Hindlimb muscle (tissue), 1 donor: ENCODE measurements around the gene VCAN. TPM values are rescaled to one million over a fixed set of nuclear protein-coding genes. Genes with fewer than 3 reads are reported as not detected.

Source experiments
- DNase-seq: peaks from one replicate; pipeline ENCODE4 v3.0.0-alpha.2; 2013
- polyA plus RNA-seq: library from polyadenylated mRNA; unstranded; fragments of 120-200 nt; gene quantifications from one replicate; pipeline ENCODE4 v1.2.1, GENCODE V29; 2013; ENCODE audit not compliant: insufficient read length

Gene VCAN
- polyA plus RNA-seq, 1 donor: 211 TPM

GRCh38 chr5:83498585-83498984 lies 27.0 kb downstream of the VCAN start:
- DNase-seq: no peak

- DNase-seq: no peak
These were observed 32.1 kb downstream of the VCAN start for GRCh38 chr5:83503662-83504061.

GRCh38 chr5:83507431-83507830 lies 35.9 kb downstream of the VCAN start:
- DNase-seq: no peak

- no peak for DNase-seq
These were observed 38.0 kb downstream of the VCAN start for GRCh38 chr5:83509540-83509939.

GRCh38 chr5:83510260-83510659 lies 38.7 kb downstream of the VCAN start:
- DNase-seq: no peak

- no peak for DNase-seq
These were observed 40.7 kb downstream of the VCAN start for GRCh38 chr5:83512061-83512745.

GRCh38 chr5:83513081-83513480 lies 41.5 kb downstream of the VCAN start:
- DNase-seq: no peak

GRCh38 chr5:83513491-83513890 lies 41.9 kb downstream of the VCAN start:
- DNase-seq: no peak

GRCh38 chr5:83516377-83516776 lies 44.8 kb downstream of the VCAN start:
- no peak for DNase-seq

GRCh38 chr5:83517072-83517687 lies 45.6 kb downstream of the VCAN start:
- no peak for DNase-seq

GRCh38 chr5:83517688-83518085 lies 46.1 kb downstream of the VCAN start:
- no peak for DNase-seq

GRCh38 chr5:83518319-83519061 lies 46.9 kb downstream of the VCAN start:
- DNase-seq: no peak

- no peak for DNase-seq
These were observed 50.9 kb downstream of the VCAN start for GRCh38 chr5:83522446-83522845.

GRCh38 chr5:83523929-83524328 lies 52.4 kb downstream of the VCAN start:
- no peak for DNase-seq

- no peak for DNase-seq
These were observed 52.8 kb downstream of the VCAN start for GRCh38 chr5:83524345-83524744.

GRCh38 chr5:83524991-83525390 lies 53.4 kb downstream of the VCAN start:
- no peak for DNase-seq

GRCh38 chr5:83526289-83526688 lies 54.7 kb downstream of the VCAN start:
- no peak for DNase-seq

GRCh38 chr5:83527221-83527620 lies 55.7 kb downstream of the VCAN start:
- no peak for DNase-seq

GRCh38 chr5:83527722-83528438 lies 56.3 kb downstream of the VCAN start:
- no peak for DNase-seq

- no peak for DNase-seq
These were observed 56.9 kb downstream of the VCAN start for GRCh38 chr5:83528439-83528769.

GRCh38 chr5:83530193-83530592 lies 58.6 kb downstream of the VCAN start:
- DNase-seq: no peak

GRCh38 chr5:83531661-83532060 lies 60.1 kb downstream of the VCAN start:
- DNase-seq: no peak

- DNase-seq: no peak
These were observed 67.4 kb downstream of the VCAN start for GRCh38 chr5:83538786-83539462.
